H9 (cell line): ENCODE results near the gene MITF. TPM values are rescaled to one million over a fixed set of nuclear protein-coding genes. Genes with fewer than 3 reads are reported as not detected.

Experiments used
- DNase-seq: peaks from one replicate; pipeline ENCODE4 v3.0.0-alpha.2; 2017
- H2AFZ ChIP-seq: one replicate; pipeline ENCODE4 v1.6.1; 2013; ENCODE audit warnings: mild to moderate bottlenecking, low read length, control low read depth, moderate library complexity
- H2AK5ac ChIP-seq: 2 replicates; pipeline ENCODE4 v1.6.1; 2013; ENCODE audit warnings: low read length, control low read depth, mixed read lengths; ENCODE audit not compliant: insufficient read length
- H2BK120ac ChIP-seq: one replicate; pipeline ENCODE4 v1.6.1; 2013; ENCODE audit warnings: low read depth, mild to moderate bottlenecking, low read length, control low read depth, inconsistent platforms; ENCODE audit not compliant: poor library complexity, severe bottlenecking
- H2BK12ac ChIP-seq: 2 replicates; pipeline ENCODE4 v1.6.1; 2013; ENCODE audit warnings: low read length, control low read depth, mixed read lengths, low read depth; ENCODE audit not compliant: insufficient read length
- H2BK15ac ChIP-seq: 2 replicates; pipeline ENCODE4 v1.6.1; 2013; ENCODE audit warnings: low read depth, low read length, control low read depth
- H2BK20ac ChIP-seq: one replicate; pipeline ENCODE4 v1.6.1; 2013; ENCODE audit warnings: low read depth, mild to moderate bottlenecking, low read length, control low read depth, inconsistent platforms; ENCODE audit not compliant: poor library complexity, severe bottlenecking
- H2BK5ac ChIP-seq: 2 replicates; pipeline ENCODE4 v1.6.1; 2013; ENCODE audit warnings: low read length, control low read depth, mixed read lengths; ENCODE audit not compliant: insufficient read length
- H3K14ac ChIP-seq: 2 replicates; pipeline ENCODE4 v1.6.1; 2013; ENCODE audit warnings: low read length, control low read depth; ENCODE audit not compliant: insufficient read depth
- H3K18ac ChIP-seq: 2 replicates; pipeline ENCODE4 v1.6.1; 2013; ENCODE audit warnings: low read depth, mild to moderate bottlenecking, mixed read lengths, low read length, control low read depth; ENCODE audit not compliant: insufficient read length
- H3K23ac ChIP-seq: 2 replicates; pipeline ENCODE4 v1.6.1; 2013; ENCODE audit warnings: low read length, control low read depth, mixed read lengths, low read depth; ENCODE audit not compliant: insufficient read length
- H3K23me2 ChIP-seq: 2 replicates; pipeline ENCODE4 v1.6.1; 2013; ENCODE audit warnings: low read depth, mild to moderate bottlenecking, mixed read lengths, low read length, control low read depth; ENCODE audit not compliant: insufficient read length, poor library complexity, severe bottlenecking
- H3K27ac ChIP-seq: 2 replicates; pipeline ENCODE4 v1.5.1; 2013; ENCODE audit warnings: low read length, control low read depth, mixed read lengths, low read depth; ENCODE audit not compliant: insufficient read length
- H3K27me3 ChIP-seq: 2 replicates; pipeline ENCODE4 v1.6.1; 2013; ENCODE audit warnings: low read length, control low read depth, inconsistent platforms; ENCODE audit not compliant: insufficient read depth
- H3K4ac ChIP-seq: 2 replicates; pipeline ENCODE4 v1.6.1; 2013; ENCODE audit warnings: low read depth, mild to moderate bottlenecking, control low read depth, inconsistent platforms, low read length, moderate library complexity
- H3K4me1 ChIP-seq: 2 replicates; pipeline ENCODE4 v1.6.1; 2013; ENCODE audit warnings: low read length, control low read depth, inconsistent platforms; ENCODE audit not compliant: insufficient read depth
- H3K4me2 ChIP-seq: 2 replicates; pipeline ENCODE4 v1.6.1; 2013; ENCODE audit warnings: low read length, control low read depth, mixed read lengths; ENCODE audit not compliant: insufficient read length, insufficient read depth
- H3K56ac ChIP-seq: 2 replicates; pipeline ENCODE4 v1.6.1; 2013; ENCODE audit warnings: low read depth, mild to moderate bottlenecking, mixed read lengths, low read length, control low read depth; ENCODE audit not compliant: insufficient read length
- H3K79me1 ChIP-seq: 2 replicates; pipeline ENCODE4 v1.6.1; 2013; ENCODE audit warnings: low read depth, mild to moderate bottlenecking, moderate library complexity, low read length, control low read depth, inconsistent platforms; ENCODE audit not compliant: insufficient read depth, poor library complexity, severe bottlenecking
- H3K79me2 ChIP-seq: 2 replicates; pipeline ENCODE4 v1.6.1; 2013; ENCODE audit warnings: low read length, control low read depth, inconsistent platforms; ENCODE audit not compliant: insufficient read depth
- H3K9ac ChIP-seq: 2 replicates; pipeline ENCODE4 v1.6.1; 2013; ENCODE audit warnings: low read length, control low read depth, mixed read lengths; ENCODE audit not compliant: insufficient read length; ENCODE audit errors: extremely low read depth
- H3K9me3 ChIP-seq: one replicate; pipeline ENCODE4 v1.6.1; 2013; ENCODE audit warnings: low read depth, low read length, inconsistent platforms; ENCODE audit not compliant: control insufficient read depth
- H3T11ph ChIP-seq: one replicate; pipeline ENCODE4 v1.6.1; 2013; ENCODE audit warnings: mild to moderate bottlenecking, low read length, control low read depth, inconsistent platforms
- H4K20me1 ChIP-seq: one replicate; pipeline ENCODE4 v1.6.1; 2013; ENCODE audit not compliant: control insufficient read depth, insufficient read length, insufficient read depth
- H4K5ac ChIP-seq: 2 replicates; pipeline ENCODE4 v1.6.1; 2013; ENCODE audit warnings: low read depth, mild to moderate bottlenecking, mixed read lengths, low read length, control low read depth; ENCODE audit not compliant: insufficient read length
- H4K8ac ChIP-seq: replicated peaks from 2 replicates; pipeline ENCODE4 v1.6.1; 2013; ENCODE audit warnings: low read length, control low read depth, mixed read lengths, low read depth; ENCODE audit not compliant: insufficient read length
- H4K91ac ChIP-seq: 2 replicates; pipeline ENCODE4 v1.6.1; 2013; ENCODE audit warnings: low read depth, mild to moderate bottlenecking, moderate library complexity, mixed read lengths, low read length, control low read depth; ENCODE audit not compliant: insufficient read length
- H3K27ac Mint-ChIP-seq, 3 experiments: 2 replicates in 2 of 3; 3 replicates in 1 of 3; pipeline ENCODE4 v1.8.0; 2020 to 2021; ENCODE audit warnings: mixed read lengths in 3 of 3, mild to moderate bottlenecking in 1 of 3, moderate library complexity in 1 of 3
- H3K27me3 Mint-ChIP-seq: 2 replicates; pipeline ENCODE4 v1.8.0; 2021; ENCODE audit warnings: low read depth, mild to moderate bottlenecking, moderate library complexity, mixed read lengths
- H3K36me3 Mint-ChIP-seq, 3 experiments: 2 replicates in 2 of 3; 3 replicates in 1 of 3; pipeline ENCODE4 v1.8.0; 2020 to 2021; ENCODE audit warnings: low read depth in 3 of 3, mixed read lengths in 3 of 3; ENCODE audit not compliant: insufficient read depth in 1 of 3
- H3K4me1 Mint-ChIP-seq, 2 experiments: 2 replicates each; pipeline ENCODE4 v1.8.0; 2020; ENCODE audit warnings: mixed read lengths in 2 of 2
- H3K4me3 Mint-ChIP-seq, 2 experiments: 2 replicates in 1 of 2; 3 replicates in 1 of 2; pipeline ENCODE4 v1.8.0; 2020 to 2021; ENCODE audit warnings: mild to moderate bottlenecking in 2 of 2, mixed read lengths in 2 of 2, moderate library complexity in 1 of 2
- H3K9me3 Mint-ChIP-seq, 2 experiments: 2 replicates in 1 of 2; 3 replicates in 1 of 2; pipeline ENCODE4 v1.8.0; 2020; ENCODE audit warnings: mild to moderate bottlenecking in 2 of 2, mixed read lengths in 2 of 2, moderate library complexity in 1 of 2
- WGBS: extraction: QIAGEN DNeasy Blood & Tissue Kit; methylation state at CpG from one replicate; pipeline ENCODE4 v1.1.7; 2013; ENCODE audit warnings: missing lambda C conversion rate, low lambda C conversion rate, mixed read lengths; ENCODE audit not compliant: insufficient read length; ENCODE audit errors: extremely low coverage; 5-methylcytosine and 5-hydroxymethylcytosine counted together
- total RNA-seq: library from RNA; stranded (reverse); gene quantifications from 2 replicates; pipeline ENCODE4 v1.2.1, GENCODE V29; 2021
- TF ChIP-seq, protein P1 (sequence below): fragments of 200-600 bp; sonication (generic); conservative IDR thresholded peaks from 3 replicates; pipeline ENCODE4 v1.8.0; 2021; ENCODE audit warnings: antibody characterized with exemption, mild to moderate bottlenecking

The MITF gene
- total RNA-seq, 1 experiment from 2014 or later: 0.81 TPM

DNA sequence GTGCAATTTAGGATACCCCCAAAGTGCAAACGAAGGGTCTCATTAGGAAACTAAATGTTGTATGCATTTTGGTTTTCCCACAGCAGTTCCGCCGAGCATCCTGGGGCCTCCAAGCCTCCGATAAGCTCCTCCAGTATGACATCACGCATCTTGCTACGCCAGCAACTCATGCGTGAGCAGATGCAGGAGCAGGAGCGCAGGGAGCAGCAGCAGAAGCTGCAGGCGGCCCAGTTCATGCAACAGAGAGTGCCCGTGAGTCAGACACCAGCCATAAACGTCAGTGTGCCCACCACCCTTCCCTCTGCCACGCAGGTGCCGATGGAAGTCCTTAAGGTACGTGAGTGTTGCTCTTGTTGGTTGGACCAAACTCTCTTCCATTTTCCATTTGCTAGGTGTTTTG lies 139.8 kb downstream of the MITF start:
- H3K4me2 ChIP-seq: no peak overlapping the region
- H4K8ac ChIP-seq: no peak overlapping the region
- H3K18ac ChIP-seq: no peak overlapping the region
- H3K9me3 ChIP-seq: no peaks in the 10 kb centered on the region
- TF ChIP-seq, protein P1, sequence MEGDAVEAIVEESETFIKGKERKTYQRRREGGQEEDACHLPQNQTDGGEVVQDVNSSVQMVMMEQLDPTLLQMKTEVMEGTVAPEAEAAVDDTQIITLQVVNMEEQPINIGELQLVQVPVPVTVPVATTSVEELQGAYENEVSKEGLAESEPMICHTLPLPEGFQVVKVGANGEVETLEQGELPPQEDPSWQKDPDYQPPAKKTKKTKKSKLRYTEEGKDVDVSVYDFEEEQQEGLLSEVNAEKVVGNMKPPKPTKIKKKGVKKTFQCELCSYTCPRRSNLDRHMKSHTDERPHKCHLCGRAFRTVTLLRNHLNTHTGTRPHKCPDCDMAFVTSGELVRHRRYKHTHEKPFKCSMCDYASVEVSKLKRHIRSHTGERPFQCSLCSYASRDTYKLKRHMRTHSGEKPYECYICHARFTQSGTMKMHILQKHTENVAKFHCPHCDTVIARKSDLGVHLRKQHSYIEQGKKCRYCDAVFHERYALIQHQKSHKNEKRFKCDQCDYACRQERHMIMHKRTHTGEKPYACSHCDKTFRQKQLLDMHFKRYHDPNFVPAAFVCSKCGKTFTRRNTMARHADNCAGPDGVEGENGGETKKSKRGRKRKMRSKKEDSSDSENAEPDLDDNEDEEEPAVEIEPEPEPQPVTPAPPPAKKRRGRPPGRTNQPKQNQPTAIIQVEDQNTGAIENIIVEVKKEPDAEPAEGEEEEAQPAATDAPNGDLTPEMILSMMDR: no peak
- H3K27me3 ChIP-seq: no peaks in the 10 kb centered on the region
- no peaks in the 10 kb centered on the region for H3K4me1 ChIP-seq
- no peak overlapping the region for H3K27ac Mint-ChIP-seq
- H3K23me2 ChIP-seq: no peaks in the 10 kb centered on the region
- H3K79me1 ChIP-seq: no peaks in the 10 kb centered on the region
- H3K79me2 ChIP-seq: no peaks in the 10 kb centered on the region
- no peak overlapping the region for H2BK120ac ChIP-seq
- H3K27ac ChIP-seq: no peak overlapping the region
- H3K9ac ChIP-seq: no peak overlapping the region
- no peak overlapping the region for H2AK5ac ChIP-seq
- H2AFZ ChIP-seq: no peak overlapping the region
- no peak overlapping the region for H3K23ac ChIP-seq
- no peaks in the 10 kb centered on the region for H3K9me3 Mint-ChIP-seq
- no peak overlapping the region for H3K14ac ChIP-seq
- no peak overlapping the region for H2BK15ac ChIP-seq
- H3K4me3 Mint-ChIP-seq: no peak overlapping the region
- no peak overlapping the region for H3K4ac ChIP-seq
- H2BK12ac ChIP-seq: no peak overlapping the region
- peaks cover 8 to 10% of the 10 kb centered on the region in 2 experiments for H3K4me1 Mint-ChIP-seq
- H3K27me3 Mint-ChIP-seq: no peaks in the 10 kb centered on the region; the same call in 1 of the 2 replicates
- H3T11ph ChIP-seq: no peak overlapping the region
- H2BK5ac ChIP-seq: no peak overlapping the region
- DNase-seq: no peak
- no peak overlapping the region for H4K5ac ChIP-seq
- no peak overlapping the region for H2BK20ac ChIP-seq
- H4K20me1 ChIP-seq: peaks cover 3% of the 10 kb centered on the region
- H3K36me3 Mint-ChIP-seq: no peaks in the 10 kb centered on the region
- H4K91ac ChIP-seq: no peak overlapping the region
- no peak overlapping the region for H3K56ac ChIP-seq
- no CpG with 5 or more reads among the region's 14 CpGs for whole genome bisulfite sequencing
